HG02571 (cell line): ENCODE measurements around the gene WDR35.
"Not testable (repeated sequence)": the region's sequence is repeated elsewhere in the genome, so short reads cannot be mapped to it uniquely, and the experiment has no call there.

ENCODE experiments used
- ATAC-seq: cut with Tn5 transposase; IDR thresholded peaks from one replicate; pipeline ENCODE4 v1.9.1; 2021; ENCODE audit warnings: mild to moderate bottlenecking, moderate library complexity; ENCODE audit not compliant: unreplicated experiment

WDR35 gene

DNA sequence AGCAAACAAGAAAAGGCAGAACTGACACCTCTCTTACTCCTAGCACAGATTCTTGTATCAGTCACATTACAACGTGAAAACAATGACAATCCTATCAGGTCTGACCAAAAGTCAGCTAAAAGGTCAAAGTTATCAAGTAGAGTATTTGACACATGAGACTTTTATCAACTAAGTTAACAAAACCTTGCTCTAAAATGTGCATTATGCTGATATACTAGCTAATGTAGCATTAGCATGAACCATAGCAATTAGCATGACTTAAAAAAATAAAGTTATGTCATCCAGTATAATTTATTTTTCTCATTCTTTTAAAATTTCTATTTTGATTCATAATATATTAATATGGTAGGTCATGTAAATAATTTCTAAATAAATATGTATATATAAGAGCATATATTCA lies 46.7 kb downstream of the WDR35 start:
- ATAC-seq, result no peak

DNA sequence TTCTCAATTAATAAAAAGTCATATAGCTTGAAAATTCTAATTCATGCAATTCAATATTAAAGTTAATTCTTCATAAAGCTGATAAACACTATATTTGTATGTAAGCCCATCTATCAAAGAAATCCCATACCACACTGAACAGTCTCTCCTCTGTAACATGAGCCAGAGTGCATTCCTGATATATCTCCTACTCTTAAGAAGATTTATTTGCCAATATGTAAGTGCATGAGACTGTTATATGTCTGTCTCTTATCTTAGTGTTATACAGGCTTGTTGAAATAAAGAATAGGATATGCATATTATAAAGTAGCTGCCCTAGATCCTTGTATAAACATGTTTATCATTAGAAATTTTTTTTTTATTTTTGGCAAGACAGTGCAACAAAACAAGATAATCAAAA lies 47.7 kb downstream of the WDR35 start:
- ATAC-seq, result no peak

DNA sequence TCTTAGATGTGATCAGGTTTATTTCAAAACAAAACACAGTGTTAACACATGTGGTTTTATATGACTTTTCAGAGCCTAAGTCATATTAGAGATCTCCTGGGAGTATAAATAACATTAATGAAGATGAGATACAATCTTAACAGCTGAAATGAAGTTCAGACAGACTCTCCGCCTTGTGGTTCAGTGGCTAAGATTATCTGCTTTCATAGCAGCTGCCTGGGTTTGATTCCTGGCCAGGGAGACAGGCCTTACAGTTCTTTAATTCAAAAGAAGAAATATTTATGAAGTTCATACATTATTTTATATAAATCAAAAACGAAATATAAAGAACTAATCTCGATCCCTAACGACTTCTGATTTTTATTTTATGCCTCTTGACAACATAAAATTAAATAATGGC lies 52.9 kb downstream of the WDR35 start:
- no peak for ATAC-seq

DNA sequence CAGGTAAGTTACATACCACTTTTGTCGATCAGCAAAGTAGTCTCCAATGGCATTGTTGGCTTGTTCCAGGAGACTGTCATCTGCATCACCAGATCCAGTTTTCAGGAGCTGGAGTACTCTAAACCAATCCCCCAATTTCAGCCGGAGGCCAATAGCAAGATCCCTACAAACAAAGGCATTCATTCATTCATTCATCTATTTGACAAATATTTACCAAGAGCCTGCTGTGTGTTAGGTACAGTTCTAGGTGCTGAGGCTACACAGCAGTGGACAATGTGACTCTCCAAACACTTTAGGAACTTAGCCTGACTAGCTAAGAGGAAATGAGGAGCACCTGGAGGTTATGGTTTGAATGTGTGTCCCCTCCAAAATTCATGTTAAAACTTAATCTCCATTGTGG lies 53.7 kb downstream of the WDR35 start:
- ATAC-seq, result no peak

DNA sequence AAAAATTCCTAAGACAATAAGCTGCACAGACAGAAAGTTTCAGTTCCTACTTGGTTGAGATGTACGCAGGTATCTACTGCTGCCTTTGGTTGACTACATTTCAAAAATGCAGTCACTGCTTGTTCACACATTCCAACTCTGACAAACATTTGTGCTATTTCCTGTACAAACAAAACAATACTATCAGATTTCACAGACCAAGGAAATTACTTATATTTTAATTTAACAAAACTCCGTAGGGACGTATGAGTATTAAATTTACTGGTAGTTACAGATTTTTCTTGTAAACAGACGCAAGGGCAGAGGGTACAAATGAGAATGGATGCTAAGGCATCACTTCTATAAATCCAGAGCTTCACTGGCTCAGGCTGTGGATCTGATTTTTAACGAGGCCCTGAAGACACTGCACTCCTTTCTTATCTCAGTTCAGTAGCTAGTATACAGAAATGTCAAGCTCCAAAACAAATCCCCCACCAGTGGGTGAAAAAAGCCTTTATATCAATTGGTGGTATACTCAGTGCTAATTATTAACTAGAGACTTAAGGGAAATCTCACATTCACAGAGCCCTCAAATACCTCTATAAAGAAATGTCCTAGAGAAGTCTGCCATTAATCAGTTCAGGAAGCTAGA lies 56.4 kb downstream of the WDR35 start:
- peak; percentile 48 for ATAC-seq

DNA sequence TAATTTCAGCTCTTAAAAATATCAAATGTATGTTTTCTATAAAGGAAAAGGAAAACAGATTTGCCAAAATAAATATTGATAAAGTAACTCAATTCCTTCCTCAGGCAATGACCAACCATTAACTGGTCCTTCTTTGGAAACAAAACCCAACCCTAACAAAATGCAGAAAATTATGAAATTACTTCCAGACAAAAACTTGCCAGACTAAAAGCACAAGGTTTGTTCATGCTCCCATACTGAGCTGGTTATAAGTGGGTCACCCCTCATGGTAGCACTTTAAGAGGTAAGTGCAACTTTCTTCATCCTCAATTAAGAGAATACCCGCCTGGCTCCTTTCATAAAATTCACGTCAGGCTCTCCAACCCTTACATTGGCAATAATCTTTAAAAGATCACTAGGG lies 57.0 kb downstream of the WDR35 start:
- no peak for ATAC-seq

DNA sequence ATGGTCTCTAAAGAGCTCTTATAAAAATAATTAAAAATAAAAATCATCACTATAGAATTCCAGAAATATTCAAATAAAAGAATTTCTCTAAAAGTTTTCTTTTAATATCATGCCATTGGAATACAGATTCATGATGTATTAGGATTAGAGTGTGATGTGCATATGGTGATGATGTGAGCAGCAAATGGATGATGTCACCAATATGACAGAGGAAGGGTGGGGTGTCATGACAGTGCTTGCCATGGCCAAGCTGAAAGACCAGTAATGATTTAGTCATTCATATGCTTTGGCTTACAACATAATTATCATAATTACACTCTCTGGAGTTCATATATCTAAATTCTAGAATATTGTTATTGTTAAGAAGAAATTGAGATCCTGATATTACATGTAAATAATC lies 60.7 kb downstream of the WDR35 start:
- ATAC-seq, result no peak

DNA sequence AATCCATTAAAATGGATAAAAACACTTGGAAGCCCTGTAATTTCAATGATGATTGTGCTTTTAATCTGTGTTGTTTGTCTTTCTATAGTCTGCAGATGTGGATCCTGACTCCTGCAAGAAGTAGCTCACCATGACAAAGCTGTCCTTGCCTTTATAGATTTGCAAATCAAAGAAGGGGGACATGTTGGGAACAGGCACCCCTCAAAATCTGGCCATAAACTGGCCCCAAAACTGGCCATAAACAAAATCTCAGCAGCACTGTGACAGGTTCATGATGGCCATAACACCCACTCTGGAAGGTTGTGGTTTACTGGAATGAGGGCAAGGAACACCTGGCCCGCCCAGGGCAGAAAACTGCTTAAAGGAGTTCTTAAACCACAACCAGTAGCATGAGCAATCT lies 62.1 kb downstream of the WDR35 start:
- ATAC-seq, result not testable (repeated sequence)

DNA sequence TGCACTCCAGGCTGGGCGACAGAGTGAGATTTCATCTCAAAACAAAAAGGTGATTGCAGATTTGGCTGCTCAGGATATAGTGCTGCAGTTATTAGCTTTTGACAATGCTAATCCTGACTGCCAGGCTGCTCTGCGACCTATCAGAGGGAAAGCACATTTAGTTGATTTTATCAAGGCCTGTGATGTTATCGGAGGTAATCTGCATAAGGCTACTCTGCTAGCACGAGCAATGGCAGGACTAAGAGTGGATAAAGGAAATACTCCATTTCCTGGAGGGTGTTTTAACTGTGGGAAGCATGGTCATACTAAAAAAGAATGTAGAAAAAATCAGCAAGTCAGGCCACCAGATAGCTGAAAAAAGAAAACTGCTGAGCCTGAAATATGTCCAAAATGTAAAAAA lies 65.4 kb downstream of the WDR35 start:
- ATAC-seq, result not testable (repeated sequence)

DNA sequence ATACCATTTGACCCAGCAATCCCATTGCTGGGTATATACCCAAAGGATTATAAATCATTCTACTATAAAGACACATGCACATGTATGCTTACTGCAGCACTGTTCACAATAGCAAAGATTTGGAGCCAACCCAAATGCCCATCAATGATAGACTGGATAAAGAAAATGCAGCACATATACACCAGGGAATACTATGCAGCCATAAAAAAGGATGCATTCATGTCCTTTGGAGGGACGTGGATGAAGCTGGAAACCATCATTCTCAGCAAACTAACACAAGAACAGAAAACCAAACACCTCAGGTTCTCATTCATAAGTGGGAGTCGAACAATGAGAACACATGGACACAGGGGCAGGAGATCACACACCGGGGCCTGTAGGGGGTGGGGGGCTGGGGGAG lies 67.7 kb downstream of the WDR35 start:
- not testable (repeated sequence) for ATAC-seq

DNA sequence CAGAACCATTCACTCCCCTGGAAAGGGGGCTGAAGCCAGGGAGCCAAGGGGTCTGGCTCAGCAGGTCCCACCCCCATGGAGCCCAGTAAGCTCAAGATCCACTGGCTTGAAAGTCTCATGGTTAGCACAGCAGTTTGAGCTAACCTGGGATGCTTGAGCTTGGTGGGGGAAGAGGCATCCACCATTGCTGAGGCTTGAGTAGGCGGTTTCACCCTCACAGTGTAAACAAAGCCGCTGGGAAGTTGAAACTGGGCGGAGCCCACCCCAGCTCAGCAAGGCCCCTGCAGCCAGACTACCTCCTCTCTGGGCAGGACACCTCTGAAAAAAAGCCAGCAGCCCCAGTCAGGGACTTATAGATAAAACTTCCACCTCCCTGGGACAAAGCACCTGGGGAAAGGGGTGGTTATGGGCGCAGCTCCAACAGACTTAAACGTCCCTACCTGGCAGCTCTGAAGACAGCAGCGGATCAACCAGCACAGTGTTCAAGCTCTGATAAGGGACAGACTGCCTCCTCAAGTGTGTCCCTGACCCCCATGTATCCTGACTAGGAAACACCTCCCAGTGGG lies 73.4 kb downstream of the WDR35 start:
- ATAC-seq, result no peak

DNA sequence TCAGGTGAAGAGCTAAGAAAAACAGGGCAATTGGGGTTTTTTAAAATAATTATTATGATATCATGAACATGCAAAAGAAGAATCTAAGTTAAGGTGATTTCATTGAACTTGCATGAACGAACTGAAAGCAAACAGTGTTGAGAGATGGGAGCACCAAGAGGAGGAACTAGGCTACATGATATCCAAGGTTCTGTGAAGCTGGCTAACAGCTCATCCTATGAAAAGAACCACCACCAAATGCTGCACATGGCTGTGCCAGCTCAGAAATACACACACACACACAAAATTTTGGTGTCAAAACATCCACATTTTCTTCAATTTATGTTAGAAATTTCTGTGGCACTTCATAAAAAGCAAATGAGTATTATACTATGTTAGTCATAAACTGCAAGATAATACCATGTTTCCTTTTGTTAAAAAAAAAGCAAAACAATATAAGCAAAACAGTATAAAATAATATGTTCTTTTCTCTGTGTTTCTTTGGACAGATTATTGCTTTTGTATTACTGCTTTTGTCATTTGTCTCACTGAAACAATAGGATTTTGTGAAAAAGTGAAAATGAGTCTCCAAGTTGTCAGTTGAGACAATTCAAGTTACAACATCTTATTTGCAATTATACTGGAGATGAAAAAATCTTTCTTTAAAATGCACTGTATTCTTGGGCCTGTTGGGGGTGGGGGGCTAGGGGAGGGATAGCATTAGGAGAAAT lies 75.5 kb downstream of the WDR35 start:
- no peak for ATAC-seq

DNA sequence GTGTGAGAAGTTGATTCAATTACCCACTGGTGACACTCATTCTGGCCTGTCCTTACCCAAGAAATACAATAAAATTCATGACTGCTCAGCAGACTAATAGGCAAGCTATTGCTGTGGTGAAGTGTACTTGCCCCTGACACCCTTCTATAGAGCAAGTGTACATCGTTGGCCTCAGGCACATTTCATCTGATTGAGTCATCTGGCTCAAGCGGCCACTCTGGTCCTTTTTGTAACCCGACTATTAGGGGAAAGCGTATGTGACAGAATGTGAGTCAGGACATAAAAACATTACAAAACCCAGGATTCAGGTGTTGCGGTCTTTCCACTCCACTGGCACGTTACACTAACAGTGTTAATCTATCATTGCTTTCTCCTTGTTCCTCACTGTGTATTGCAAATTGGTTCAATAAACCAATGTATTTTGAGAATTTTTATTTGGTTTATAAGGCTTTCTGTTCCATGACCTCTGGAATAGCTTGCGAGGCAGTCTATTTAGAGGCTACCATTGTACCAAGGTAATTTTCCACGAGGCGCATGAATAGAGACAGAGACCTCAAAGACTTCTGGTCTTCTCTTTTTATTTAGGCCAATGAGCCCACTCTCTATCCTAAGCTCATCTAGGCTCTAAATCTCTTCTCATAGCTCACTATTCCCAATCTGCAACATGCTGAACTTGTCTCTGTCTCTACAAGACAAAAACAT lies 77.9 kb downstream of the WDR35 start:
- ATAC-seq, result no peak

DNA sequence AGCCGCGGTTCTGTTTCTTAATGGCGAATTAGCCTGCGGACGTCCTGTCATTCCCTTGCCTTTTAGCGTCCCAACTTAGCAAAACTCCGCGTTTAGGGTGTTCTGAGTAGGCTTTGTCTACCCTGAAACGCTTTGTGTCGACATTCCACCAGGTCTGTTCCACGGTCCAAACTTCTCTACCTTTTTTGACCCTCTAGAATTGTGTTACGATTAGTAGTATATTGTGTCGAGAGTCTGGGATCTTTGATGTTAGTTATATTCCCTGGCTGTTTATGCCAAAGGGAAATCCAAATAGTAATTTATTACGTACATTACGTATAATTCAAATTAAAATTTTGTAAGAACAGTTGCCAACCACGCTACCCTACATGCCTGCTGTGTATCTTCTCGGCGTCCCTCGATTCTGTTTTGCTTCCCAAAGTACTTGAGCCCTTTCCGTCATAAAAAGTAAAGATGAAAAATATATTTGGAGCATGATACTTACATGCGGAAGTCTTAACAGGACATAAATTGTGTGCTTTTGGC lies 87.6 kb downstream of the WDR35 start:
- ATAC-seq, result peak; percentile 1

DNA sequence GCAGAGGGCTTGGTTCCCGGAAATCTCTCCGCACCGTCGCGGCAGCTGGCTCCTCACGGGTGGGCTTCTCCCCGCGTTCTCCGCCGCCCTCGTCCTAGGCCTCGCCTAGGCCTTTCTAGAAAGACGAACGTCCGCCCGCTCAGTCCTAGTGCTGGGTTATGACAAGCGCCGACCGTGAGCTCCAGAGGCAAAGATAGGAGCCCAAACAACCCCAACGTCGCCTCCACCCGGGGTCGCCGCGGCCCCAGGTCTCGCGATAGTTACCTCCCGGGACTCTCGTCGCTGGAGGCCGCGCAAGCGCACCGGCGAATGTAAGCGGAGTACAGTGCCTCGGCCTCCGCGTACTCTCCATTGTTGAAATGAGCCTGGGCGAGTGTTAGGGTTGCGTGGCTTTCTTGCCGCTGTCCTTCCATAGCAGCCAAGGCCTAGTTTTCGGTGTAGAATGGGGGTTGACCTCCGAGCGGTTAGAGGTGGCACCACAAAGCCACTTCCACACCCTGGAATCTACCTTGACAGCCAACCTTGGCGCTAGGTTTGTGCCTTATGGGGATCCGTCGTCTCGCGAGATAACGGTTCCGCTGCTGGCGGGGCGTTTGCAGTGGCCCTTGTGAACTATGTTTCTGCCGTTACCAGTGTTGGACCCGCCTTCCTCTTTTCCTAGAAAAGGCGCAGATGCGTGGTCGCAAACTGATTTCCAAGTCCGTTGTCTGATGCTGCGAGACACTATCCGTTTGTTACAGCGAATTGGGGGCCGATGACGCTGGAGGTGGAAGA lies 88.3 kb downstream of the WDR35 start, which contains the start of gene TTC32:
Gene TTC32, minus strand, starts transcription at position 542 of the 774 bp plus-strand sequence. Its CDS starts 129 bp downstream, at position 413.
- ATAC-seq, result peak; percentile 85

DNA sequence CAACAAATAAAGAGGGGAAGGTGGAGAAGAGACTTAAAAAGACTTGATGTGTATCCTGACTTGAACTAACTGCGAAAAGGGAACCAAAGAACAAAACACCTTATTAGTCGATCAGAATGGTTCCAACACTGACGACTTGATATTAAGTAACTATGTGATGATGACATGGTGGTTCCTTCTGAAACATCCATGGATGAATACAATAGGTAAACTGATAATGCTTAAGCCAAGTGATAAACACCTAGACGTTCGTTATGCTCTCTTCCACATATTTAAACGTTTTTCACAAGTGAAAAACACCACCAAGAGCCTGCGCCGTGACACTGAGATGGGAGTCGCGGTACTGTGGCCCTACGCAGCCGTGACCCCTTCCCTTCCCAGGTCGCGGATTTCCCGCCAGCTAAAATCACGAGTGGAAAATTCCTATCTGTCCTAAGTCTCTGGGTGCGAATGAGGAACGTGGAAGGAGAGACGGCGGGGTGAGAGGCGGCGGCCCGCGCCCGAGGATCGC lies 88.9 kb downstream of the WDR35 start:
- ATAC-seq, result peak; percentile 7

DNA sequence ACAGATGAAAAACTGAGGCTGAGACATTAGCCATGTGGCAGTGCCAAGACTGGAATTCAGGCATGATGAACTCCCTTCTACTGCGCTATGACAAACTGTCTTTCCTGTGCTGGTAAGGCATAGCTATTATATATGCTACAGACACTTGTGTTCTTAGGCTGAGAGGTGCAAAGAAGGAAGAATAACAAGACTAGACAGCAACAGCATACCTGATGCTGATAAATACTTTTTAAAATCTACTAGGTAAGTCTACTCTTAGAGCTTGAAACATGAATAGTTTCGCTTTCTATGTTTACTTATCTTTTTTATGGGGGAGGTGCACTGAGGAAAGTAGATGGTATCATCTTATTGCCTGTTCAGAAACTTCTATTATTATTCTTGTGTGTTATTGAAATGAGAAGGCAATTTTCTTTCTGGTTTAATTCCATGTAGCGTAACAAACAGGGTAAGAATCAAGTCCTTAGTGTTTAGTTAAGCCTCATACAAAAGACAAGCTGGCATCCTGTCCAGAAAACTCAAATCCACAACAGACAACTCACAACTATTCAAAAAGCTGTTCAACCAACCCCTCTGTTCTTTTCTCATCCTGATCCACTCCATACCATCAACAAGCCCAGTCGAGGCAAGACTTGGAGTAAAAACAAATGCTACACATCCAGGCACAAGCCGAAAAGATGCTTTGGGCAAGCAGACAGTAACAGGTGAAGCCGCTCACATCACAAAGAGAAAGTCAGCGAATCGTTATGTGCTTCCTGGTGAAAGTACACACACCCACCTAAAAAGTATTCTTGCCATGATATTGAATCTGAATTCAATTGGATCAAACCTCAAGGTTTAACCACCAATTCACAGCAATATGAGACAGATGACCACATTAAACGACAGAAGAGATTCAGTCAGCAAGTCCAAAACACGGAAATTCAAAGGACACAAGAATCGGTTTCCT lies 89.6 kb downstream of the WDR35 start:
- ATAC-seq, result no peak

DNA sequence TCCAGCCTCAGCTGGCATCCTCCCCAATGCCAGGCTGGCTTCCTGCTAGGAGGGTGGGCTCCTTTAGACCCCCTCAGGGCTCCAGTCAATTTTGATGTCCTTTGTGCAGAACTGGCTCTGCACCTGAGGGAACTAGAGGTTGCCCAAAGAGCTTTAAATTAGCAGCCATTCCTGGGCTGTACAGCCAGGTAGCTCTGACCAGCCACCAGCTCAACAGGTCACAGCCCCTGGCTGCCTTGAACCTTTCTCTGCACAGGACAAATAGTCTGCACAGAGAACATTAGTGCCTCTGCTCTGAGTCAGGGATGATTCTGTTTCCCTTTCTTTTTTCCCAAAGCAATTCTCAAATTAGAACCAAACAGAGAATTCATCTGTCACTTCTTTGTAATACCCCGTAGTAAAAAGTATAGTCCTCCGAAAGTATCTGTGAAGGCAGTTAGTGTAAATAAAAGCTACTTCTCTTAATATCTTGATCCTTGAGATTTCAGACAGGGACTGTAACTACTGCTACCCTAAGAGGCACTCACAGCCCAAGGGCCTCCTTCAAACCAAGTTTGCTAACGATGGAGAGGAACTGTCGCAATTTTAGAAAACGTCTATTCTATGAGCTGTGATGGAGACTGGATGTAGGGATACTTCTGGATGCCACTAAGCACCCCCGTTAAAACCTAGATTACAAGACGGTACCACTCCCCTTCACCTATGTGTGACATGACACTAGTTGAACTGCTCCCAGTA lies 91.1 kb downstream of the WDR35 start:
- ATAC-seq, result no peak
